PC-3 (cell line): Measurements from ENCODE around the gene ABLIM1. TPM values are rescaled to one million over a fixed set of nuclear protein-coding genes. Genes with fewer than 3 reads are reported as not detected.

Experiments used
- ATAC-seq: fragments of 200-7000 bp; cut with Tn5 transposase; 2 replicates; pipeline ENCODE4 v1.9.1; 2020; ENCODE audit warnings: mild to moderate bottlenecking, moderate library complexity
- BruUV-seq: library from RNA; stranded (reverse); fragments of 400-500 nt; replicated peaks from 2 replicates; lab custom pipeline; 2021; lab: Mats Ljungman, UMichigan
- CTCF ChIA-PET: fragments of 300-600 bp; sonication (Branson Sonifier 250); formaldehyde crosslinking; loops from one replicate; lab custom pipeline; 2022; ENCODE audit warnings: antibody characterized with exemption; lab: Charles Lee
- POLR2A ChIA-PET: fragments of 300-600 bp; sonication (Branson Sonifier 250); formaldehyde crosslinking; loops from one replicate; lab custom pipeline; 2022; ENCODE audit warnings: antibody characterized with exemption; ENCODE audit not compliant: unreplicated experiment; lab: Charles Lee
- DNase-seq: peaks from one replicate; pipeline ENCODE4 v3.0.0-alpha.2; 2015
- H2AFZ ChIP-seq: fragments of 300-600 bp; sonication (generic); 2 replicates; pipeline ENCODE4 v1.6.0; 2016; ENCODE audit warnings: antibody characterized with exemption, low read length
- H3F3A ChIP-seq: fragments of 300-600 bp; sonication (generic); one replicate; pipeline ENCODE4 v1.6.0; 2017; ENCODE audit warnings: antibody characterized with exemption, low read length, control low read depth, mild to moderate bottlenecking; ENCODE audit not compliant: unreplicated experiment
- H3K27ac ChIP-seq: fragments of 300-600 bp; sonication (generic); 2 replicates; pipeline ENCODE4 v1.5.1; 2016; ENCODE audit warnings: mild to moderate bottlenecking, low read length
- H3K27me3 ChIP-seq: fragments of 300-600 bp; sonication (generic); 2 replicates; pipeline ENCODE4 v1.6.1; 2016; ENCODE audit warnings: low read length, mixed read lengths
- H3K36me3 ChIP-seq: fragments of 300-600 bp; sonication (generic); 2 replicates; pipeline ENCODE4 v1.6.1; 2016; ENCODE audit warnings: low read depth, mixed run types, low read length, mixed read lengths
- H3K4me1 ChIP-seq: fragments of 300-600 bp; sonication (generic); 2 replicates; pipeline ENCODE4 v1.5.1; 2016; ENCODE audit warnings: low read length; ENCODE audit not compliant: insufficient read depth
- H3K4me2 ChIP-seq: fragments of 300-600 bp; sonication (generic); 2 replicates; pipeline ENCODE4 v1.6.0; 2016; ENCODE audit warnings: low read length
- H3K4me3 ChIP-seq: fragments of 300-600 bp; sonication (generic); 2 replicates; pipeline ENCODE4 v1.5.1; 2016; ENCODE audit warnings: mild to moderate bottlenecking, low read length, mixed read lengths
- H3K79me2 ChIP-seq: fragments of 300-600 bp; sonication (generic); 2 replicates; pipeline ENCODE4 v1.6.1; 2017; ENCODE audit warnings: low read length, mixed read lengths
- H3K9ac ChIP-seq: fragments of 300-600 bp; sonication (generic); 2 replicates; pipeline ENCODE4 v1.6.0; 2016; ENCODE audit warnings: mild to moderate bottlenecking, low read length
- H3K9me2 ChIP-seq: fragments of 300-600 bp; sonication (generic); replicated peaks from 2 replicates; pipeline ENCODE4 v1.6.1; 2016; ENCODE audit warnings: mixed run types, low read length, mixed read lengths
- H3K9me3 ChIP-seq: fragments of 300-600 bp; sonication (generic); 2 replicates; pipeline ENCODE4 v1.6.1; 2016; ENCODE audit warnings: low read length, mixed read lengths
- H4K20me1 ChIP-seq: fragments of 300-600 bp; sonication (generic); 2 replicates; pipeline ENCODE4 v1.6.1; 2016; ENCODE audit warnings: low read length, mixed read lengths
- CTCF ChIP-seq: fragments of 300-600 bp; sonication (generic); conservative IDR thresholded peaks from 2 replicates; pipeline ENCODE4 v1.5.1; 2017; ENCODE audit warnings: antibody characterized with exemption, low read depth, mild to moderate bottlenecking, low read length
- EZH2 ChIP-seq: fragments of 300-600 bp; sonication (generic); IDR thresholded peaks from one replicate; pipeline ENCODE4 v1.6.1; 2017; ENCODE audit warnings: antibody characterized with exemption, mild to moderate bottlenecking, low read length; ENCODE audit not compliant: unreplicated experiment
- EZH2phosphoT487 ChIP-seq: fragments of 300-600 bp; sonication (generic); IDR thresholded peaks from 2 replicates; pipeline ENCODE4 v1.6.1; 2018; ENCODE audit warnings: mild to moderate bottlenecking, antibody characterized with exemption, low read length, borderline replicate concordance
- intact Hi-C: fragments of 100-400 bp; cut with micrococcal nuclease; formaldehyde crosslinking; loops from 2 replicates; pipeline ENCODE4 v1.9.0; 2023
- total RNA-seq: library from RNA; depleted of rRNA; stranded (reverse); fragments of >200 nt; gene quantifications from 2 replicates; pipeline ENCODE4 v1.2.3, GENCODE V29; 2014

ABLIM1 gene
- total RNA-seq, 1 experiment from 2014 or later, result 12.3 TPM

GRCh38 chr10:114539623-114540022, 118.5 kb downstream of the ABLIM1 start:
- Histone ChIP-seq H3K27ac (no peak overlapping the region), H3K79me2 (no peaks in the 10 kb centered on the region), H3K4me2 (no peak overlapping the region), H3K27me3 (no peaks in the 10 kb centered on the region), H3K4me3 (no peak overlapping the region), H3K9me2 (no peaks in the 10 kb centered on the region), H2AFZ (no peak overlapping the region), H3K9ac (no peak overlapping the region), H3F3A (no peaks in the 10 kb centered on the region), H4K20me1 (no peaks in the 10 kb centered on the region), H3K9me3 (no peaks in the 10 kb centered on the region), H3K36me3 (no peaks in the 10 kb centered on the region), H3K4me1 (peaks cover 30% of the 10 kb centered on the region)
- DNase-seq (no peak), ATAC-seq (no peak)
- TF ChIP-seq CTCF, result no peak
- no peak for TF ChIP-seq EZH2
- no peak for TF ChIP-seq EZH2phosphoT487
- POLR2A ChIA-PET, result no interaction called here
- CTCF ChIA-PET, result no interaction called here
- no TSS peak for BruUV-seq
- intact Hi-C loops, result no loop called here

GRCh38 chr10:114538181-114538906, 119.7 kb downstream of the ABLIM1 start:
- POLR2A ChIA-PET, result no interaction called here
- no peak for ATAC-seq

More at GRCh38 chr10:114538181-114538906, 119.7 kb downstream of the ABLIM1 start:
- Histone ChIP-seq H3K9me2 (no peaks in the 10 kb centered on the region), H3K9me3 (no peaks in the 10 kb centered on the region), H3K4me1 (peaks cover 19% of the 10 kb centered on the region), H3K36me3 (no peaks in the 10 kb centered on the region), H3K9ac (no peak overlapping the region), H3F3A (no peaks in the 10 kb centered on the region), H3K4me3 (no peak overlapping the region), H2AFZ (no peak overlapping the region), H4K20me1 (no peaks in the 10 kb centered on the region), H3K27me3 (no peaks in the 10 kb centered on the region), H3K79me2 (no peaks in the 10 kb centered on the region), H3K4me2 (no peak overlapping the region), H3K27ac (no peak overlapping the region)
- no peak for DNase-seq
- intact Hi-C loops, result no loop called here
- CTCF ChIA-PET, result no interaction called here
- no TSS peak for BruUV-seq
- no peak for TF ChIP-seq EZH2
- no peak for TF ChIP-seq EZH2phosphoT487
- no peak for TF ChIP-seq CTCF
